Ascending aorta (tissue), 2 donors: ENCODE results near the gene ELL3. TPM values are rescaled to one million over a fixed set of nuclear protein-coding genes. Genes with fewer than 3 reads are reported as not detected.
"Not testable (repeated sequence)": the region's sequence is repeated elsewhere in the genome, so short reads cannot be mapped to it uniquely, and the experiment has no call there.

Experiments used
- DNase-seq, 2 donors: peaks; one replicate each; pipeline ENCODE4 v3.0.0-alpha.2; 2019; ENCODE audit warnings: low spot score in 2 of 2
- H3K27ac ChIP-seq, 2 donors: fragments of 200-600 bp; sonication (generic); one replicate each; pipeline ENCODE4 v1.5.1; 2016 to 2017; ENCODE audit warnings: mild to moderate bottlenecking in 1 of 2
- H3K27me3 ChIP-seq: fragments of 200-600 bp; sonication (generic); one replicate; pipeline ENCODE4 v1.5.1; 2017
- H3K36me3 ChIP-seq, 2 donors: fragments of 200-600 bp; sonication (generic); one replicate each; pipeline ENCODE4 v1.5.1; 2016
- H3K4me1 ChIP-seq, 2 donors: fragments of 200-600 bp; sonication (generic); one replicate each; pipeline ENCODE4 v1.5.1; 2016 to 2017; ENCODE audit warnings: mild to moderate bottlenecking in 1 of 2
- H3K4me3 ChIP-seq, 2 donors: fragments of 200-600 bp; sonication (generic); one replicate each; pipeline ENCODE4 v1.5.1; 2016 to 2017; ENCODE audit warnings: mild to moderate bottlenecking in 1 of 2
- H3K9me3 ChIP-seq, 2 donors: fragments of 200-600 bp; sonication (generic); one replicate each; pipeline ENCODE4 v1.5.1; 2016
- intact Hi-C: fragments of 100-400 bp; cut with DNase I; formaldehyde crosslinking; loops from one replicate; pipeline ENCODE4 v1.15.1; 2023
- total RNA-seq: library from RNA; depleted of rRNA; stranded (reverse); fragments of >200 nt; gene quantifications from one replicate; pipeline ENCODE4 v1.1.0, GENCODE V29; 2016
- TF ChIP-seq, protein P1 (sequence below), 3 experiments: fragments of 200-600 bp in 2 of 3; fragments of 450-650 bp in 1 of 3; sonication (generic) in 2 of 3; IDR thresholded peaks; one replicate each; pipeline ENCODE4 v1.5.1; 2016 to 2019; ENCODE audit warnings: antibody characterized with exemption in 3 of 3, mild to moderate bottlenecking in 1 of 3, moderate library complexity in 1 of 3

Gene ELL3, protein sequence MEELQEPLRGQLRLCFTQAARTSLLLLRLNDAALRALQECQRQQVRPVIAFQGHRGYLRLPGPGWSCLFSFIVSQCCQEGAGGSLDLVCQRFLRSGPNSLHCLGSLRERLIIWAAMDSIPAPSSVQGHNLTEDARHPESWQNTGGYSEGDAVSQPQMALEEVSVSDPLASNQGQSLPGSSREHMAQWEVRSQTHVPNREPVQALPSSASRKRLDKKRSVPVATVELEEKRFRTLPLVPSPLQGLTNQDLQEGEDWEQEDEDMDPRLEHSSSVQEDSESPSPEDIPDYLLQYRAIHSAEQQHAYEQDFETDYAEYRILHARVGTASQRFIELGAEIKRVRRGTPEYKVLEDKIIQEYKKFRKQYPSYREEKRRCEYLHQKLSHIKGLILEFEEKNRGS
- 39.5 TPM for total RNA-seq

DNA sequence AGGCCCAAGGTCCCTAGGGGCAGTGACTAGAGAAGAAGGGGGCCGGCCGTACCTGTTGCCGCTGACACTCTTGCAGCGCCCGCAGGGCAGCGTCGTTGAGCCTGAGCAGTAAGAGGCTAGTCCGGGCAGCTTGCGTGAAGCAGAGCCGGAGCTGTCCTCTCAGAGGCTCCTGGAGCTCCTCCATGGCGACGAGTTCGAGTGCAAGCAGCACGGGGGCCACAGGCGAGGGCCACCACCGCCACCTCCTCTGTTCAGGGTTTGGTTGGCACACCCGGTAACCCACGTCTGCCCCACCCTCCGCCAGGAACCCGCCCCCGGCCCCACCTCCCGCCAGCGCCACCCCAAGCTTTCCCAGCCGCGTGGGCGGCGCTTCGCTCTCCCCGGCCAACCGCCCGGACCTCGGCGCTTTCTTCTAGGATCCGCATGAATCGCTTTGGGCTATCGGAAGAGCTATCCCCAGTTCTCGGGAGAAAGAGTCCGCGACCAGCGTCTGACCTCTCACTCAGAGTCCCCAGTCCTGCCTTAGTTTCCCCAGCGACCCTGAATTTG, at the start of gene ELL3:
ELL3 (minus strand) TSS at position 249 of the 549 bp plus-strand sequence; CDS start at position 184, 65 bp downstream.
- Histone ChIP-seq H3K36me3 (peaks cover 6 to 26% of the 10 kb centered on the region in 2 donors), H3K27me3 (no peaks in the 10 kb centered on the region), H3K9me3 (no peaks in the 10 kb centered on the region), H3K27ac (peak within 1 kb of the TSS; percentile 88 to 92), H3K4me1 (peaks cover 0 to 11% of the 10 kb centered on the region in 2 donors), H3K4me3 (peak within 1 kb of the TSS; percentile 57 to 73)
- intact Hi-C loops, result loop anchor here (1.0 to 10.0 kb wide), 3 partner anchors 16 to 262 kb away; partner anchors contain the start of genes MAP1A, MFAP1, SERF2 and WDR76
- DNase-seq, result peak; percentile 32 to 88
- TF ChIP-seq, protein P1, sequence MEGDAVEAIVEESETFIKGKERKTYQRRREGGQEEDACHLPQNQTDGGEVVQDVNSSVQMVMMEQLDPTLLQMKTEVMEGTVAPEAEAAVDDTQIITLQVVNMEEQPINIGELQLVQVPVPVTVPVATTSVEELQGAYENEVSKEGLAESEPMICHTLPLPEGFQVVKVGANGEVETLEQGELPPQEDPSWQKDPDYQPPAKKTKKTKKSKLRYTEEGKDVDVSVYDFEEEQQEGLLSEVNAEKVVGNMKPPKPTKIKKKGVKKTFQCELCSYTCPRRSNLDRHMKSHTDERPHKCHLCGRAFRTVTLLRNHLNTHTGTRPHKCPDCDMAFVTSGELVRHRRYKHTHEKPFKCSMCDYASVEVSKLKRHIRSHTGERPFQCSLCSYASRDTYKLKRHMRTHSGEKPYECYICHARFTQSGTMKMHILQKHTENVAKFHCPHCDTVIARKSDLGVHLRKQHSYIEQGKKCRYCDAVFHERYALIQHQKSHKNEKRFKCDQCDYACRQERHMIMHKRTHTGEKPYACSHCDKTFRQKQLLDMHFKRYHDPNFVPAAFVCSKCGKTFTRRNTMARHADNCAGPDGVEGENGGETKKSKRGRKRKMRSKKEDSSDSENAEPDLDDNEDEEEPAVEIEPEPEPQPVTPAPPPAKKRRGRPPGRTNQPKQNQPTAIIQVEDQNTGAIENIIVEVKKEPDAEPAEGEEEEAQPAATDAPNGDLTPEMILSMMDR (IDR thresholded peaks at IDR 0.05), result no peak

DNA sequence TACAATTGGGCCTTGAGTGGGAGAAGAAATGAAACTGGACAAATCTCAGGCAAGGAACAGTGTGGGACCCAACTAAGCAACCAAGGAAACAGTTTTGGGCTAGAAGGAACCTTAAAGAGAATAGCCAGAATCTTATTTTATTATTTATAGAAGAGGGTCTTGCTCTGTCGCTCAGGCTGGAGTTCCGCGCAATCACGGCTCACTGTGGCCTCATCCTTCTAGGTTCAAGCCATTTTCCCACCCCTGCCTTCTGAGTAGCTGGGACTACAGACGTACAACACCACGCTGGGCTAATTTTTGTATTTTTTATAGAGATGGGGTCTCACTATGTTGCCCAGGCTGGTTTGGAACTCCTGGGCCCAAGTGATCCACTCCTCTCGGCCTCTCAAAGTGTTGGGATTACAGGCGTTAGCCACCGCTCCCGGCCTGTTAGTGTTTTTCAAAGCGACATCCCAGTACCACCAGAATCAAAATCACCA, 49.3 kb upstream of the ELL3 start:
- H3K27me3 ChIP-seq, result no peaks in the 10 kb centered on the region
- H3K9me3 ChIP-seq, result no peaks in the 10 kb centered on the region
- TF ChIP-seq, protein P1 (IDR thresholded peaks at IDR 0.05), result no peak
- DNase-seq, result no peak
- peak overlapping the region; percentile 60 to 80 for H3K27ac ChIP-seq
- intact Hi-C loops, result loop anchor here (10.0 kb wide), 1 partner anchor 51 kb away; the partner anchor contains the start of gene ELL3
- peaks cover 9 to 18% of the 10 kb centered on the region in 2 donors for H3K4me1 ChIP-seq
- no peaks in the 10 kb centered on the region for H3K36me3 ChIP-seq
- peak overlapping the region in 1 of 2 donors; percentile 74 for H3K4me3 ChIP-seq

DNA sequence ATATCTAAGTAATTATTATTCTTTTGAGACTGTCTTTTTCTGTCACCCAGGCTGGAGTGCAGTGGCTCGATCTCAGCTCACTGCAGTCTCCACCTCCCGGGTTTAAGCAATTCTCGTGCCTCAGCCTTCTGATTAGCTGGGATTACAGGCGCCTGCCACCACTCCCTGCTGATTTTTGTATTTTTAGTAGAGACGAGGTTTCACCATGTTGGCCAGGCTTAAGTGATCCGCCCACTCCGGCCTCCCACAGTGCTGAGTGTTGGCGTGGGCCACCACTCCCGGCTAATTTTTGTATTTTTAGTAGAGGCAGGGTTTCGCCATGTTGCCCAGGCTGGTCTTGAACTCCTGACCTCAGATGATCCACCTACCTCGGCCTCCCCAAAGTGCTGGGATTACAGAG, 48.5 kb upstream of the ELL3 start:
- intact Hi-C loops, result loop anchor here (2.0 to 10.0 kb wide), 2 partner anchors 25 to 51 kb away; partner anchors contain the start of genes ELL3, HYPK and SERINC4
- not testable (repeated sequence) for H3K27me3 ChIP-seq, H3K36me3 ChIP-seq, H3K9me3 ChIP-seq, H3K27ac ChIP-seq, H3K4me3 ChIP-seq, DNase-seq
- peaks cover 9 to 18% of the 10 kb centered on the region in 2 donors for H3K4me1 ChIP-seq

DNA sequence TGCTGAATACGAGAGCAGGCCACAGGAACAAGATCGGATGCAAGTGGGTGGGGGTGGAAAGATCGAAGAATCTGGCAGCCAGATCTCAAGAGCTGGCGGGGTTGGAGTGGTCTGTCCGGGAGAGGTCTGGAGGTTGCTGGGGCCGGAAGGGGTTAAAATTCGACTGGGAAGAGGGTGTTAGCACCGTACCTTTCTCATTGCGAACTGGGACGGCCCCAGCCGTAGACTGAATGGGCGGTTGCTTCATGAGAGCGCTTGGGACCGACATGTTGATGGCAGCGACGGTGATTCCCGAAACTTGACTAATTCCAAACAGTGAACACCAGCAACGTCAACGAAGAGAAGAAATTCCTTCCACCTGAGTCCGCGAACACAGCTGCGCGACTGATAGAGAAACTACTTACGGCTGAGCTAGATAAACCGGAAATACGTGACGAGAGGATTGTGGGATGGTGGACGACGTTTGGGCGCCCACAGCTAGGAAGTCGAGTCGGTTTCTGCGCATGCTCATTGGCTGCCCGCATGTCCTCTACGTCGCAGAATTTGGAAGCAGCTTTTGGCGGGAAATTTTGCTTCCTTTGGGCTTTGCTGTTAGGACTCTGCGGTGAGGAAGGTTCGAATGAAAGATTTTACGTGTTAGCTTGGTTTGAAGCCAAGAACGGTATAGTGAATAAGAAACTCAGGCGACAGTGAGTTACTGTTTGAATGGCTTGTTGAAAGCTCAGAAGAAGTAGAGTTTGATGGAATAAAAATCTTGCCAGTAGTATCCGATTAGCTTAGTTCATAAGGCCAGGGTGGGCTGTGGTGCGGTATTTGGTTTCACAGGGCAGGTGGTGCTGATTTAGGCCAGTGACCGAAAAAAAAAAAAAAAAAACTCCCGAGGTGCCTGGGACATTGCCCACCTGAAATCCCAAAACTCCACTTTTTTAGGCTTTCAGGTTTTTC, 47.8 kb upstream of the ELL3 start, which contains the start of gene MFAP1:
MFAP1 (minus strand) TSS at position 389 of the 945 bp plus-strand sequence; CDS start at position 268, 121 bp downstream.
- H3K27ac ChIP-seq, result peak within 1 kb of the TSS; percentile 91 to 92
- peaks cover 9 to 18% of the 10 kb centered on the region in 2 donors for H3K4me1 ChIP-seq
- intact Hi-C loops, result loop anchor here (1.0 to 10.0 kb wide), 3 partner anchors 24 to 50 kb away; partner anchors contain the start of genes ELL3, HYPK, SERF2 and SERINC4
- peak within 1 kb of the TSS; percentile 57 to 83 for H3K4me3 ChIP-seq
- no peaks in the 10 kb centered on the region for H3K9me3 ChIP-seq
- H3K36me3 ChIP-seq, result no peaks in the 10 kb centered on the region
- no peaks in the 10 kb centered on the region for H3K27me3 ChIP-seq
- TF ChIP-seq, protein P1 (IDR thresholded peaks at IDR 0.05), result no peak
- DNase-seq, result peak; percentile 83 to 97

DNA sequence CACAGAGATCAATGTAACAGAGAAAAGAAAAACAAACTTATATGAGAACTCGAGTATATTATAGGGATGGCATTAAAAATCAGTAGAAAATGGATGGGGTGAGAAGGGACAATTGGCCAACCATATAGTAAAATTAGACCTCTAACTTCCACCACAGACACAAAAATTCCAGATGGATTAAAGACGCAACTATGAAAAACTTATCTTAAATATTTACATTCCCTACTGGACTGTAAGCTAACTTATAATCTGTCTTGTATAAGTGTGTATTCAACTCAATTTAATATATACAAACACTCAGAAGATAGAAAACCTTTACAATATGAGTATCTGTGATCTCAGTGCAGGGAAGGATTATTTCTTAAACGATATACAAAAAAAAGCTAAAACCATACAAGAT, 44.7 kb upstream of the ELL3 start:
- Histone ChIP-seq H3K36me3 (peaks cover 7 to 13% of the 10 kb centered on the region in 2 donors), H3K27ac (no peak overlapping the region), H3K4me3 (no peak overlapping the region), H3K4me1 (peaks cover 8 to 15% of the 10 kb centered on the region in 2 donors), H3K9me3 (no peaks in the 10 kb centered on the region), H3K27me3 (no peaks in the 10 kb centered on the region)
- no peak for DNase-seq
- intact Hi-C loops, result loop anchor here (10.0 kb wide), 1 partner anchor 47 kb away; the partner anchor contains the start of gene ELL3
- TF ChIP-seq, protein P1 (IDR thresholded peaks at IDR 0.05), result no peak

DNA sequence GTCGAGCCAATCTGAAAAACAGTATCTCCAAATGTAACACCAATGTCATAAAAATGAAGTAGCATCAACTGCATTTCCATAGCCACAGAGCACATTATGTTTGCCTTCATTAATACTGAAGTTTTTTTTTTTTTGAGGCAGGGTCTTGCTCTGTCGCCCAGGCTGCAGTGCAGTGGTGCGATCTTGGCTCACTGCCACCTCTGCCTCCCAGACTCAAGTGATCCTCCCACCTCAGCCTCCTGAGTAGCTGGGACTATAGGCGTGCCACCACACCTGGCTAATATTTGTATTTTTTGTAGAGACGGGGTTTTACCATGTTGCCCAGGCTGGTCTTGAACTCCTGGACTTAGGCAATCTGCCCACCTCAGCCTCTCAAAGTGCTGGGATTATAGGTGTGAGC, 38.3 kb upstream of the ELL3 start:
- H3K36me3 ChIP-seq, result peaks cover 71 to 72% of the 10 kb centered on the region in 2 donors
- intact Hi-C loops, H3K4me1 ChIP-seq, H3K9me3 ChIP-seq, H3K27ac ChIP-seq, H3K27me3 ChIP-seq, H3K4me3 ChIP-seq, DNase-seq: not testable (repeated sequence)
